Psoas muscle (tissue), 8 donors: Measurements from ENCODE around the gene CTBP2. TPM values are rescaled to one million over a fixed set of nuclear protein-coding genes. Genes with fewer than 3 reads are reported as not detected.

Source experiments
- ATAC-seq, 4 donors: fragments of 200-7000 bp; cut with Tn5 transposase; one replicate each; pipeline ENCODE4 v1.9.1; 2020; ENCODE audit warnings: moderate library complexity in 3 of 4, mild to moderate bottlenecking in 2 of 4
- DNase-seq, 2 donors: peaks; one replicate each; pipeline ENCODE4 v3.0.0-alpha.2; 2020
- H3K27ac ChIP-seq: fragments of 200-600 bp; one replicate; pipeline ENCODE4 v1.8.0; 2022
- H3K27me3 ChIP-seq, 3 donors: fragments of 200-600 bp in 1 of 3; one replicate each; pipeline versions ENCODE4 v1.6.1 to v1.8.0; 2013 to 2022; ENCODE audit warnings: low read length in 2 of 3, mild to moderate bottlenecking in 2 of 3, moderate library complexity in 1 of 3; ENCODE audit not compliant: insufficient read depth in 3 of 3
- H3K36me3 ChIP-seq, 2 donors: fragments of 200-600 bp in 1 of 2; one replicate each; pipeline versions ENCODE4 v1.6.1 to v1.8.0; 2013 to 2022; ENCODE audit warnings: low read depth in 1 of 2, mild to moderate bottlenecking in 1 of 2, moderate library complexity in 1 of 2; ENCODE audit not compliant: insufficient read depth in 1 of 2
- H3K4me1 ChIP-seq: fragments of 200-600 bp; one replicate; pipeline ENCODE4 v1.8.0; 2022
- H3K4me3 ChIP-seq: fragments of 200-600 bp; one replicate; pipeline ENCODE4 v1.8.0; 2022; ENCODE audit warnings: mild to moderate bottlenecking
- H3K9me3 ChIP-seq: fragments of 200-600 bp; one replicate; pipeline ENCODE4 v1.8.0; 2022
- CTCF ChIP-seq: fragments of 200-600 bp; IDR thresholded peaks from one replicate; pipeline ENCODE4 v1.8.0; 2022; ENCODE audit warnings: antibody characterized with exemption
- WGBS, 3 donors: extraction: QIAGEN DNeasy Blood & Tissue Kit; methylation state at CpG; one replicate each; pipeline versions ENCODE4 v1.1.6 to v1.1.7; 2013; 5-methylcytosine and 5-hydroxymethylcytosine counted together
- intact Hi-C, 2 donors: fragments of 100-400 bp; cut with DNase I; formaldehyde crosslinking; loops; one replicate each; pipeline versions ENCODE4 v1.11.0 to v1.14.2; 2022
- polyA plus RNA-seq, 3 donors: library from polyadenylated mRNA; stranded (reverse); fragments of 200-250 nt; gene quantifications; one replicate each; pipeline ENCODE4 v1.2.3, GENCODE V29; 2013
- total RNA-seq, 4 donors: library from RNA; stranded (reverse); fragmentation: NEBNext Ultra II Directional in 2 of 4; extraction: Animal tissue kit (Norgen Biotek cat#: 25700) in 2 of 4; gene quantifications; one replicate each; pipeline versions ENCODE4 v1.2.1 to v1.2.4, GENCODE V29; 2021 to 2023
- donor health status: healthy with polysubstance abuse.
- donor health status: DM: no; HTN: no; CAD: no; lungs with moderate emphysema.
- donor health status: Bipolar disorder and iron deficiency.
- donor health status: healthy.
- donor health status: DM: yes; HTN: yes; CAD: no.
- donor health status: DM: no; HTN: no; CAD: no.
- donor health status: DM: no; HTN: no; CAD: no.
- donor health status: DM: yes; HTN: yes; CAD: no.

The CTBP2 gene
- total and polyA plus RNA-seq, 7 donors, result 14.7 to 49.8 (median 33.0) TPM

DNA sequence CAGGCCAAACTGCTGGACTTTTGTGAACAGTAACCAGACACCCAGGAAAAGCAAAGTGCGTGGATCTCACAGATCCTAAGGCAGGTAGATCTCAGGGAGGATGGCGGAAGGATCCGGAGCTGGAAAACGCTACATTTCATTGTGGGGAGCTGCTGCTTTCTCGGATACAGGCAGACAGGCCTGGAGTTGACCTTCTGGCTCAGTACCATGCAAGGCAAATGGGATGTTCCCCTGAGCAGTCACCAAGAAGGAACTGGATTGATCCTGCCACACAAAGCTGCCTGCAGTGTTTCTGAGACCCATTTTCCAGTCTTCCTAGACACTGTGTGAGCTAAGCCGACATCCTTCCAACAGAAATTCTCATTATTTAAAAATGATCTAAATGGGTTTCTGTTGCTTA lies 152.9 kb downstream of the CTBP2 start:
- Histone ChIP-seq H3K4me1 (peaks cover 66% of the 10 kb centered on the region), H3K27me3 (no peaks in the 10 kb centered on the region), H3K27ac (peak overlapping the region; percentile 85), H3K36me3 (peaks cover 0 to 7% of the 10 kb centered on the region in 2 donors), H3K9me3 (no peaks in the 10 kb centered on the region), H3K4me3 (no peak overlapping the region)
- no peak for TF ChIP-seq CTCF
- ATAC-seq (peak in 2 of 4 donors; percentile 7 to 8), DNase-seq (no peak)
- intact Hi-C loops, result no loop called here
- WGBS, 3 donors, result 51 to 79% (median 63%) methylated on average over 6 of the region's 6 CpGs

DNA sequence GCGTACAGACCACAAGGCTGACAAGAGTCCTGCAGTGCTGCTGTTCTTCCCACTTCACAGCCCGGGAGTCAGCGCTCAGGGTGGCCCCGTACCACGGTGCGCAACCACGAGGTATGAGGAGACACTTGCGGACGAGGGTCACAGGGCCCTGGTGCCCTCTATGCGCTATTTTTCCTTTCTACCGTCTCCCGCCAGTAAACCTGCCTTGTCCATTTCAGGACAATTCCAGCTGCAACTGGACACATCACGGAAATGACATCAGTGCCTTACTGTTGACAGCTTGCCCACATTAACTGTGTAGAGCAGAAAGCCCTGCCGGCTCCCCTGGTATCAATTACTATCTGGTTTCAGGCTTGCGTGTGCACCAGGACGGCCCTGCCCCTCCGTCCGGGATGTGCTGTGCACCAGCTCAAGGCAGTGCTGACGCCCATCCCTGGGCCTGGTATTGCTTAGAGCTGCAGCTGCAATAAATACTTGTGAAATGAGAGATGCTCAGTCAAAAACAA lies 153.4 kb downstream of the CTBP2 start:
- no peak overlapping the region for H3K4me3 ChIP-seq
- 28 to 45% (median 28%) methylated on average over 19 of the region's 19 CpGs for WGBS, 3 donors
- peak overlapping the region; percentile 85 for H3K27ac ChIP-seq
- DNase-seq, result peak in 1 of 2 donors; percentile 85
- intact Hi-C loops, result no loop called here
- TF ChIP-seq CTCF, result no peak
- H3K9me3 ChIP-seq, result no peaks in the 10 kb centered on the region
- peaks cover 0 to 11% of the 10 kb centered on the region in 2 donors for H3K36me3 ChIP-seq
- peak; percentile 45 to 63 (median 58) for ATAC-seq
- no peaks in the 10 kb centered on the region for H3K27me3 ChIP-seq
- peaks cover 66% of the 10 kb centered on the region for H3K4me1 ChIP-seq

DNA sequence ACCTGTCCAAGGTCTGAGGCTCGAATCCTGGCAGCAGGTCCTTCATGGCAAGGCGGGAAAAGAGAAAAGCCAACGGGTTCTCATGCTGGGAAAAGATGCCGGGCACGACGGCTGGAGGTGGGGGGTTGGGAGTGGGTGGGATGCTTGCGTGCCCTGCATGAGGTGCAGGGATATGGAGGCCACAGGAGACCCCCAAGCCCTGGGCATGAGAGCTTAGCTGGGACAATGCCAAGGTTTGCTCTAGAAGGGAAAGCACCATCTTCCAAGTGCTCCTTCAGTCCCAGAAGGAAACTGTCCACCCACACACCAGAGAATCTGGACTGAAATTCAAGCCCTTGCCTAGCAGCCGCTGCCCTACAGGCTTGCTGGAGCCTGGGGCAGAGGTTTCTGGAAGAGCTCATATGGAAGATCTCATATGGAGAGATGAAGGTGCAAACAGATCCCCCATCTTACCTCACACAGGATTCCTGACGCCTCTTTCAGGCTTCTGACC lies 154.1 kb downstream of the CTBP2 start:
- H3K36me3 ChIP-seq, result peaks cover 0 to 18% of the 10 kb centered on the region in 2 donors
- no peak for DNase-seq

DNA sequence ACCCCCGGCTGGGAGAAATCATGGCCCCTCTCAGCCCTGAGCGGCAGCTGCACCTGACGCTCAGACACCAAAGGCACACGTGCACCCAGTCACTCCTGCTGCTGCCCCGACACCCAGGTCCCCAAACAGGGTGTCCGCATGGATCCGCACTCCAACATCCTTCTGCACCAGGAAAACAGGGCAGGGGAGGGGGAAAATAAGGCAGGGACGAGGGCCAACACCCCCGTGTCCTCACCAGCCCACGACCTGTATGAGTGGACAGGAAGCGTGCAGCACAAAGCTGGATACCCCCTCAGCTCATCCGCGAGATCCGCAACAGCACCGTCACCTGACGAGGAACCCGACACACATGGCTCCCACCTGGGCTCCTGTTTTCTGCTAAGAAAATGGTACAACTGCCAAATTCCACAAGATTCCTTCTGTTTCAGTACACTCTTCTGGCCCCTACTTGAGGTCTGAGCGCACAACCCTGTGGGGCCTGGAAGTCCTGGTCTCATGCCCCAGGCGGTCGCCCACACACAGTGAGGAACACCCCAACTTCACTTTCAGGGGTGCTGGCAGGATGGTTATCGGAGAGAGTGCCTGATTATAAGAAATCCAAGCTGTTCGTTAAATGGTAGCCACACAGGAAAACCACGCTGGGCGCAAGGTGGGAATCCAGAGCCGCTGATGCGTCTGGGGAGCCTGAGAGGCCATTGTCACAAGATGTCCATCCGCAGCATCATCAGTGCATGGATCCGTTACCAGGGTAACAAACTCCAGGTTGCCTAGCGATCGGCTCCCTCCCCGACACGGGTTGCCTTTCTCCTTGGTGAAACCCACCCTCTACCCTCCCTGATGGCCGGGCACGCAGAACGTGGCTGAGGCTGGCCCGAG lies 154.8 kb downstream of the CTBP2 start:
- intact Hi-C loops, result no loop called here
- Histone ChIP-seq H3K27me3 (no peaks in the 10 kb centered on the region), H3K4me1 (peaks cover 64% of the 10 kb centered on the region), H3K27ac (no peak overlapping the region), H3K36me3 (peaks cover 0 to 18% of the 10 kb centered on the region in 2 donors), H3K4me3 (no peak overlapping the region), H3K9me3 (no peaks in the 10 kb centered on the region)
- ATAC-seq, result no peak
- no peak for TF ChIP-seq CTCF
- DNase-seq, result no peak
- 93 to 94% (median 93%) methylated on average over 33 to 36 of the region's 36 CpGs for WGBS, 3 donors

More for the DNA sequence above, 154.1 kb downstream of the CTBP2 start:
- Histone ChIP-seq H3K4me3 (no peak overlapping the region), H3K27ac (peak overlapping the region; percentile 85), H3K27me3 (no peaks in the 10 kb centered on the region), H3K9me3 (no peaks in the 10 kb centered on the region), H3K4me1 (peaks cover 66% of the 10 kb centered on the region)
- 81 to 82% (median 81%) methylated on average over 9 of the region's 9 CpGs for WGBS, 3 donors
- intact Hi-C loops, result no loop called here
- no peak for ATAC-seq
- TF ChIP-seq CTCF, result no peak
